NB4 (cell line): Measurements from ENCODE around the gene SLC12A7.

ENCODE experiments used
- DNase-seq: peaks from one replicate; pipeline ENCODE4 v3.0.0; 2010; ENCODE audit warnings: low read depth
- H3K4me3 ChIP-seq: one replicate; pipeline ENCODE4 v1.5.1; 2011; ENCODE audit warnings: mild to moderate bottlenecking, low read depth, low read length, moderate library complexity
- CTCF ChIP-seq: IDR thresholded peaks from one replicate; pipeline ENCODE4 v1.5.1; 2012; ENCODE audit warnings: low read depth, low read length
- MYC ChIP-seq: IDR thresholded peaks from 2 replicates; pipeline ENCODE4 v1.6.1; 2011; ENCODE audit warnings: low read depth, low read length
- POLR2A ChIP-seq: IDR thresholded peaks from 2 replicates; pipeline ENCODE4 v1.6.1; 2011; ENCODE audit warnings: mild to moderate bottlenecking; ENCODE audit not compliant: insufficient read length; ENCODE audit errors: extremely low read depth
- TF ChIP-seq, protein P1 (sequence below): IDR thresholded peaks from 2 replicates; pipeline ENCODE4 v1.6.1; 2011; ENCODE audit warnings: low read depth, low read length

The SLC12A7 gene

DNA sequence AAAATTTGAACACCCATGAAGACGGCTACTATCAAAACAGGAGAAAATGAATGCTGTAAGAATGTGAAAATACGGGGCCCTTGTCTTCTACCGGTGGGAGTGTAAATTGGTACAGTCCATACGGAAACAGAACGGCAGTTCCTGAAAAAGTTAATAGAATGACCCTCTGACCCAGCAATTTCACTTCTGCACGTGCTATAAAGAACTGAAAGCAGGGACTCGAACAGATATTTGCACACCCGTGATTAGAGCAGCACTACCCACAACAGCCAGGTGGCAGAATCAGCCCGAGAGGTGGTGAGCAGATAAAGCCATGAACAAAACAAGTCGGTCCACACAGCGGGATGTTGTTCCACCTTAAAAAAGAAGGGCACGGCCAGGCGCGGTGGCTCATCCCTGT lies 22.6 kb upstream of the SLC12A7 start:
- DNase-seq, result no peak
- TF ChIP-seq POLR2A, result no peak
- TF ChIP-seq, protein P1, sequence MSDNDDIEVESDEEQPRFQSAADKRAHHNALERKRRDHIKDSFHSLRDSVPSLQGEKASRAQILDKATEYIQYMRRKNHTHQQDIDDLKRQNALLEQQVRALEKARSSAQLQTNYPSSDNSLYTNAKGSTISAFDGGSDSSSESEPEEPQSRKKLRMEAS, result no peak
- no peak for TF ChIP-seq MYC
- TF ChIP-seq CTCF, result no peak
- no peak overlapping the region for H3K4me3 ChIP-seq

- H3K4me3 ChIP-seq, result no peak overlapping the region
- peak; percentile 75 for DNase-seq
- no peak for TF ChIP-seq POLR2A
- TF ChIP-seq CTCF, result no peak
- TF ChIP-seq, protein P1, result no peak; the same call in 1 of the 2 replicates
- TF ChIP-seq MYC, result no peak
Observed at GRCh38 chr5:1133510-1134201, 21.8 kb upstream of the SLC12A7 start.

DNA sequence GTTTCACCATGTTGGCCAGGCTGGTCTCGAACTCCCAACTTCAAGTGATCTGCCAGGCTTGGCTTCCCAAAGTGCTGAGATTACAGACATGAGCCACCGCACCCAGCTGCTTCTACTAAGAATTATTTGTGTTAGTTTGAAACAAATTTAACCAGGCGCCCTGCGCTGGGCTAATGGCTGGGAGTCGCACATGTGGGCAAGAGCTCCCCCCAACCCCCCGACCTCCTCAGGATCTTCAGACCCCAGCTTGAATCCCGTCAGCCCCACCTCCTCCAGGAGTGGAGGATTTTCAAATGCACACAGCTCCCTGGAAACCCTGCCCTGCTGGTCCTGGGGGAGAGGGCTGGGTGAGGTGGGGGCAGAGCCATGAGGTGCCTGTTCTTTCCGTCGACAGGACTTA lies 21.2 kb upstream of the SLC12A7 start:
- no peak overlapping the region for H3K4me3 ChIP-seq
- no peak for DNase-seq
- TF ChIP-seq MYC, result no peak
- TF ChIP-seq, protein P1, result no peak
- TF ChIP-seq CTCF, result no peak
- no peak for TF ChIP-seq POLR2A

- no peak for DNase-seq
- no peak overlapping the region for H3K4me3 ChIP-seq
- no peak for TF ChIP-seq CTCF
- no peak for TF ChIP-seq MYC
- TF ChIP-seq, protein P1, result no peak
- TF ChIP-seq POLR2A, result no peak
Observed at GRCh38 chr5:1132570-1132969, 20.7 kb upstream of the SLC12A7 start.

- no peak overlapping the region for H3K4me3 ChIP-seq
- no peak for TF ChIP-seq CTCF
- TF ChIP-seq, protein P1, result no peak
- TF ChIP-seq POLR2A, result no peak
- no peak for TF ChIP-seq MYC
- DNase-seq, result no peak
Observed at GRCh38 chr5:1131726-1132125, 19.9 kb upstream of the SLC12A7 start.
